Stimulated activated CD4-positive, alpha-beta T cell treated with anti-CD3 and anti-CD28 coated beads, Interleukin-12 subunit alpha, Interleukin-12 subunit beta, amount 100 ng/mL, for 48 hours (primary cell): ENCODE results near the gene KIF21B.

Source experiments
- DNase-seq, 3 donors: peaks; one replicate each; pipeline ENCODE4 v3.0.0-alpha.2; 2020; ENCODE audit warnings: low read depth in 2 of 3, low spot score in 1 of 3

The KIF21B gene

GRCh38 chr1:201000391-201000790, 23.1 kb downstream of the KIF21B start:
- DNase-seq, result no peak

GRCh38 chr1:200999667-201000066, 23.8 kb downstream of the KIF21B start:
- no peak for DNase-seq

GRCh38 chr1:200998323-200998722, 25.2 kb downstream of the KIF21B start:
- DNase-seq, result no peak

- DNase-seq, result no peak
Measured at GRCh38 chr1:200992382-200993048, 31.0 kb downstream of the KIF21B start.

GRCh38 chr1:200991097-200991614, 32.4 kb downstream of the KIF21B start:
- no peak for DNase-seq

GRCh38 chr1:200990114-200990513, 33.4 kb downstream of the KIF21B start:
- no peak for DNase-seq

- DNase-seq, result no peak
Measured at GRCh38 chr1:200989337-200989736, 34.2 kb downstream of the KIF21B start.

GRCh38 chr1:200988693-200989092, 34.8 kb downstream of the KIF21B start:
- no peak for DNase-seq

GRCh38 chr1:200985481-200985880, 38.0 kb downstream of the KIF21B start:
- no peak for DNase-seq

- no peak for DNase-seq
Measured at GRCh38 chr1:200983035-200983561, 40.4 kb downstream of the KIF21B start.

- no peak for DNase-seq
Measured at GRCh38 chr1:200982071-200982945, 41.2 kb downstream of the KIF21B start.

- DNase-seq, result no peak
Measured at GRCh38 chr1:200981278-200981677, 42.2 kb downstream of the KIF21B start.

- no peak for DNase-seq
Measured at GRCh38 chr1:200980873-200981272, 42.6 kb downstream of the KIF21B start.

- no peak for DNase-seq
Measured at GRCh38 chr1:200980452-200980772, 43.1 kb downstream of the KIF21B start.

GRCh38 chr1:200979574-200980451, 43.7 kb downstream of the KIF21B start:
- peak; percentile 46 to 69 (median 67) for DNase-seq

- DNase-seq, result no peak
Measured at GRCh38 chr1:200977071-200977754, 46.3 kb downstream of the KIF21B start.

- DNase-seq, result no peak
Measured at GRCh38 chr1:200976634-200977033, 46.9 kb downstream of the KIF21B start.

GRCh38 chr1:200975458-200975857, 48.1 kb downstream of the KIF21B start:
- DNase-seq, result no peak

- DNase-seq, result no peak
Measured at GRCh38 chr1:200974711-200975110, 48.8 kb downstream of the KIF21B start.

GRCh38 chr1:200973937-200974657, 49.4 kb downstream of the KIF21B start:
- no peak for DNase-seq
